ENCODE measurements around the gene FAIM.
A peak's percentile ranks its signal among the peaks of the same experiment; 100 is the strongest.
"Not testable (repeated sequence)": the region's sequence is repeated elsewhere in the genome, so short reads cannot be mapped to it uniquely, and the experiment has no call there.

The FAIM gene

GRCh38 chr3:138588445-138588844 lies 20.1 kb upstream of the FAIM start:
- no peaks in the 10 kb centered on the region for H3K27me3 ChIP-seq (ENCODE audit: insufficient read depth, low read length)
- no peak overlapping the region for H3K9ac ChIP-seq (ENCODE audit: low read depth, low read length)
- H3K4me3 ChIP-seq (ENCODE audit: low read length), result no peak overlapping the region
- no peaks in the 10 kb centered on the region for H3K9me3 ChIP-seq (ENCODE audit: insufficient read depth, low read depth, low read length)
- no peaks in the 10 kb centered on the region for H3K4me1 ChIP-seq (ENCODE audit: insufficient read depth, low read length)
- H3K36me3 ChIP-seq (ENCODE audit: insufficient read depth, low read depth, low read length), result peaks cover 11% of the 10 kb centered on the region; the same call in 1 of the 2 replicates
- no peak overlapping the region for H3K27ac ChIP-seq (ENCODE audit: low read length)

DNA sequence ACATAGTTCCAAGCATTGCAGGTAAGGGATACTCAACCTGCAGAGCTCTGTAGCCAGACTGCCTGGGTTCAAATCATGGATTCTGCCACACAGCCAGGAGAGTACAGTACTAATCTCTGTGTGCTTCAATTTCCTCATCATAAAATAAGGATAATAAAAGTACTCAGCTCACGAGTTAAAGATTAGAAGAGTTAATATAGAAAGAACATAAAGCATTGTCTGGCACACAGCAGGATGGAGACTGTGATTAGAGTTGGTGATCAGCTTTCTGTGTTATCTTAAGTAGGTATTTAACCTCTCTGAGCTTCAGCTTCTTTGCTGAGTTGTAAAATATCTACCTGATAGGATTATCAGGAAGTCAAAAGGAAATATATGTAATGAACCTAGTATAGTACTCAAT lies 17.2 kb upstream of the FAIM start:
- Histone ChIP-seq H3K9me3 (ENCODE audit: insufficient read depth, low read depth, low read length) (no peaks in the 10 kb centered on the region), H3K27ac (ENCODE audit: low read length) (no peak overlapping the region), H3K9ac (ENCODE audit: low read depth, low read length) (no peak overlapping the region), H3K36me3 (ENCODE audit: insufficient read depth, low read depth, low read length) (peaks cover 11% of the 10 kb centered on the region; the same call in 1 of the 2 replicates), H3K4me3 (ENCODE audit: low read length) (no peak overlapping the region), H3K4me1 (ENCODE audit: insufficient read depth, low read length) (no peaks in the 10 kb centered on the region), H3K27me3 (ENCODE audit: insufficient read depth, low read length) (no peaks in the 10 kb centered on the region)

DNA sequence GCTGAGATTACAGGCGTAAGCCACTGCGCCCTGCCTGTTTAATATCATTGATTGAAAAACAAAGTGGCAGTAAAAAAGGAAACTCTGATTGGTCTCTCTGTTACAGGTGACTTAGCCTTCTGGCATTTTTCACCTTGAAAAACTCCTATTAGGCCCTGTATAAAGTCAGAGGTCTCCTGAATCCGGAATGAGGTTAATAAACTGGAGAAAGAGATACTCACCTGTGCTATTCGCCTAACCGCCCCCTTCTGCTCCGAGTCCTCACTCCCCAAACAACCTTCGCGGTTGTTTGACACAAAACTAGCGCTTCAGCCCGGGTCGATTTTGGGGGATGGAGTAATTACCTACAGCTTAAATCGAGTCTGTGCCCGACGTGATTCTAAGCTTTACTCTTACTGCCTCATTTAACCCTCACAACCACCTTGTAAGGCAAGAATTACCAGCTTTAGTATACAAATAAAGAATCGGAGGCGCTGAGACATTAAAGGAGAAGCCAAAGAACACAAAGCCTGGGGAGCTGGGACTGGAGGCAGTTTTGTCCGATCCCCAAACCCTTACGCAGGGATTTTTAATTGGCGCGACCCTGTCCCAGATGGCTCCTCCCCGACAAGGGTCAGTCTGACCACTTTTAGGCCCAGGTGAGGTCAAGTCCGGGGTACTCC lies 15.0 kb upstream of the FAIM start:
- Histone ChIP-seq H3K4me1 (ENCODE audit: insufficient read depth, low read length) (no peaks in the 10 kb centered on the region; the same call in 1 of the 2 replicates), H3K4me3 (ENCODE audit: low read length) (peak overlapping the region; percentile 91), H3K36me3 (ENCODE audit: insufficient read depth, low read depth, low read length) (peaks cover 11% of the 10 kb centered on the region; the same call in 1 of the 2 replicates), H3K9me3 (ENCODE audit: insufficient read depth, low read depth, low read length) (no peaks in the 10 kb centered on the region), H3K27me3 (ENCODE audit: insufficient read depth, low read length) (no peaks in the 10 kb centered on the region), H3K27ac (ENCODE audit: low read length) (peak overlapping the region; percentile 67), H3K9ac (ENCODE audit: low read depth, low read length) (peak overlapping the region; percentile 95)

DNA sequence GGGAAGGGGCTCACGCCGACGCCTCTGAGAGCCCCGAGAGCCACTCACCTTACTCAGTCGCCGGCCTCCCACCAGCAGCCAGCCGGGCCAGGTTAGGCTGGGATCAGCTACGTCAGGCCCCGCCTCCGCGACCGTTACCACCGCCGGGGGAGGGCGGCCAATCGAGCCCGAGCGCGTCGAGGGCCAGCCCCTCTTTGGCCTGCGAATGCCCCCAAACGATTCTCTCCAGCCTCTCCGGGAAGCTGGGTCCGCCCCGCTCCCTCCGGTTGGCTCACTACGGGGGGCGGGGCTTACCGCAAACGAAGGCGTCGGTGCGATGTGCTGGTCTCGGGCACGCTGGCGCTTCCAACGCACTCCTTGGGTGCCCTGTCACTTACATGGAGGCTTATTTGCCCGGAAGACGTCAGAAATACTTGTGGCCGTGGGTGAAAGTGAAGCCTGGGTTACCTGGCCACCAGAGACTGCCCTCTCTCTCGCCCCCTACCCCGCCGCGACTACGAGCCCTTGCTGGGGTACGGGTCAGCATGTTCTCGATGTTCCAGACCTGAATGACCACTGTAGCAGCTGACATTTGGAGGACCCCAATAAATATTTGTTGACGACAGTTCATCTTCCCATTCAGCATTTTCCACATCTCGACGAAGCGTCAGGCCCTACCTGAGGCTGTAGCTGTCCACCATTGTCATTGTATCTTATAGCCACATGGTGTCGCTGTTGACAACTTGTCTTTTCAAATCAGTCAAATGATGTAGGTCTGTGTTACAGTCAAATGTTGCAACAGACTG lies 14.2 kb upstream of the FAIM start, which contains the start of gene CEP70:
TSS of gene CEP70 (minus strand) at position 111 of the 785 bp plus-strand sequence. CDS start 21,333 bp downstream, outside the sequence.
- Histone ChIP-seq H3K9ac (ENCODE audit: low read depth, low read length) (peak within 1 kb of the TSS; percentile 95), H3K4me3 (ENCODE audit: low read length) (peak within 1 kb of the TSS; percentile 91), H3K4me1 (ENCODE audit: insufficient read depth, low read length) (no peaks in the 10 kb centered on the region; the same call in 1 of the 2 replicates), H3K36me3 (ENCODE audit: insufficient read depth, low read depth, low read length) (peaks cover 11% of the 10 kb centered on the region; the same call in 1 of the 2 replicates), H3K9me3 (ENCODE audit: insufficient read depth, low read depth, low read length) (no peaks in the 10 kb centered on the region), H3K27ac (ENCODE audit: low read length) (peak within 1 kb of the TSS; percentile 67), H3K27me3 (ENCODE audit: insufficient read depth, low read length) (no peaks in the 10 kb centered on the region)

GRCh38 chr3:138594935-138595610 lies 13.5 kb upstream of the FAIM start:
- Histone ChIP-seq H3K9me3 (ENCODE audit: insufficient read depth, low read depth, low read length) (no peaks in the 10 kb centered on the region), H3K9ac (ENCODE audit: low read depth, low read length) (no peak overlapping the region), H3K4me3 (ENCODE audit: low read length) (peak overlapping the region; percentile 91; the same call in 1 of the 2 replicates), H3K4me1 (ENCODE audit: insufficient read depth, low read length) (no peaks in the 10 kb centered on the region; the same call in 1 of the 2 replicates), H3K36me3 (ENCODE audit: insufficient read depth, low read depth, low read length) (peaks cover 11% of the 10 kb centered on the region; the same call in 1 of the 2 replicates), H3K27me3 (ENCODE audit: insufficient read depth, low read length) (no peaks in the 10 kb centered on the region), H3K27ac (ENCODE audit: low read length) (no peak overlapping the region)

DNA sequence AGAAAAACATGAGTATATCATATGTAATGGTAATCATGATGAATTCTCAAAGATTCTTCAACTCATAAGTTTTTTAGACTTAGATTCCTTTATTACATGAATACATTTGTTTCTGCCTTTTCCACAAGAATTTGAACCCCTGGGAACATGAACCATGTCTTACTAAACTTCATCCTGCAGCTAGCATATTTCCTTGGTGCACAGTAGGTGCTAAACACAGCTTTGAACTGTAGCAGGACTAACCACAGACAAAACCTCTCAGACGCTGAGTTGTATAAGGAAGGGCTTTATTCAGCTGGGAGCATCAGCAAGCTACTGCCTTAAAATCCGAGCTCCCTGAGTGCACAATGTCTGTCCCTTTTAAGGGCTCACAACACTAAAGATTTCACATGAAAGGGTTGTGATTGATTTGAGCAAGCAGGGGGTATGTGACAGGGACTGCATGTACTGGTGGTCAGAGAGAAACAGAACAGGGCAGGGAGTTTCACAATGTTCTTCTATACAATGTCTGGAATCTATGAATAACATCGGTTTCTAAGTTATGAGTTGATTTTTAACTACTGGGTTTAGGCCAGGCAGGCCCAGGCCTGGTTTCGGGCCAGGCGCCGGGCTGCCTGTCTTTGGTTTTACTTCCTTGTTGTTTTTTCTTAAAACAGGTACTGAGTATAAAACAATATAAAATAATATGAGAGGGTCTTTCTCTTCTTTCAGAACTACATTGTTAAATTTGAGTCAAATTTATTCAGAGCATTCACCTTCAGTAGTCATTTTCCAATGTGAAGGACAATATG lies 11.2 kb upstream of the FAIM start:
- peak overlapping the region; percentile 40; the same call in 1 of the 2 replicates for H3K4me3 ChIP-seq (ENCODE audit: low read length)
- not testable (repeated sequence) for H3K27ac ChIP-seq (ENCODE audit: low read length); H3K27me3 ChIP-seq (ENCODE audit: insufficient read depth, low read length); H3K36me3 ChIP-seq (ENCODE audit: insufficient read depth, low read depth, low read length); H3K4me1 ChIP-seq (ENCODE audit: insufficient read depth, low read length); H3K9ac ChIP-seq (ENCODE audit: low read depth, low read length); H3K9me3 ChIP-seq (ENCODE audit: insufficient read depth, low read depth, low read length)

DNA sequence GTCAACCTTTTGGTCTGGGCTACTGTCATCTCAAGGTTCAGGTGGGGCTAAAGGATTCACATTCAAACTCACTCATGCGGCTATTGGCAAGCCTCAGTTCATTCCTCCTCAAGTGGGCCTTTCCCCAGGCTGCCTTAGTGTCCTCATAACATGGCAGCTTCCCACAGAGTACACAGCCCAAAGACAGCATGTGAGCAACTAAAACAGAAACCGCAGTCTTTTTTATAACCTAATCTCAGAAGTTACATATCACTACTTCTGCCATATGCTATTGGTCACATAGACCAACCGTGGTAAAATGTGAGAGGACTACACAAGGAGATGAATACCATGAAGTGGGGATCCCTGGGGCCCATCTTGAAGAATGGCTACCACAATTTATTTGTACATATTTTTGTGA lies 10.0 kb upstream of the FAIM start:
- H3K27me3 ChIP-seq (ENCODE audit: insufficient read depth, low read length), result no peaks in the 10 kb centered on the region
- H3K27ac ChIP-seq (ENCODE audit: low read length), result no peak overlapping the region
- no peaks in the 10 kb centered on the region for H3K36me3 ChIP-seq (ENCODE audit: insufficient read depth, low read depth, low read length)
- no peak overlapping the region for H3K9ac ChIP-seq (ENCODE audit: low read depth, low read length)
- H3K9me3 ChIP-seq (ENCODE audit: insufficient read depth, low read depth, low read length), result peaks cover 12% of the 10 kb centered on the region
- no peak overlapping the region for H3K4me3 ChIP-seq (ENCODE audit: low read length)
- no peaks in the 10 kb centered on the region; the same call in 1 of the 2 replicates for H3K4me1 ChIP-seq (ENCODE audit: insufficient read depth, low read length)

DNA sequence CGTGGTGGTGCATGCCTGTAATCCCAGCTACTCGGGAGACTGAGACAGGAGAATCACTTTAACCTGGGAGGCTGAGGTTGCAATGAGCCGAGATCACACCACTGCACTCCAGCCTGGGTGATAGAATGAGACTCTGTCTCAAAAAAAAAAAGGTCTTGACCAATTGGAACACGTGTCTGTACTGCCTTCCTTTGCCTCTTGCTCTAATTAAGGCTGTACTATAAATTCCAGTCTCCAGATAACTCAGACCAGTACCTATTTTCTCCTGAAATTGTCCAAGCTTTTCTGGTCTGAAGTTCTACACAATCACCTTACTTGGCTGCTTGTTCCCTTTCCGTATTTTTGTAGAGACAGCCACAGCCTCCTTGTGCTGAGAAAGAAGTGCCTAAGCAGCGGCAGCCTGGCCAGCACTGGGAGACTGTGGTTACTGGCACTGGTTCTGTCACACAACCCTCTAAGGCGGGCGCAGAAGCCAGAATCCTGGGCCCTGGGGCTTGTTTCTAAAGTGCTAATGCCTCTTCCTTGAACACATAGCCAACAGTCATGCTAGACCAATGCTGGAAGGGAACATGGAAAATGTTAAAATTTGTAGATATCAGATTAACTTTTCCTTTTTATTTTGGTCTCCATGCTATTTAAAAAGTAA lies 8.3 kb upstream of the FAIM start:
- Histone ChIP-seq H3K36me3 (ENCODE audit: insufficient read depth, low read depth, low read length) (no peaks in the 10 kb centered on the region), H3K27ac (ENCODE audit: low read length) (no peak overlapping the region), H3K27me3 (ENCODE audit: insufficient read depth, low read length) (no peaks in the 10 kb centered on the region), H3K9me3 (ENCODE audit: insufficient read depth, low read depth, low read length) (peaks cover 12% of the 10 kb centered on the region), H3K9ac (ENCODE audit: low read depth, low read length) (no peak overlapping the region), H3K4me1 (ENCODE audit: insufficient read depth, low read length) (no peaks in the 10 kb centered on the region; the same call in 1 of the 2 replicates), H3K4me3 (ENCODE audit: low read length) (no peak overlapping the region)

DNA sequence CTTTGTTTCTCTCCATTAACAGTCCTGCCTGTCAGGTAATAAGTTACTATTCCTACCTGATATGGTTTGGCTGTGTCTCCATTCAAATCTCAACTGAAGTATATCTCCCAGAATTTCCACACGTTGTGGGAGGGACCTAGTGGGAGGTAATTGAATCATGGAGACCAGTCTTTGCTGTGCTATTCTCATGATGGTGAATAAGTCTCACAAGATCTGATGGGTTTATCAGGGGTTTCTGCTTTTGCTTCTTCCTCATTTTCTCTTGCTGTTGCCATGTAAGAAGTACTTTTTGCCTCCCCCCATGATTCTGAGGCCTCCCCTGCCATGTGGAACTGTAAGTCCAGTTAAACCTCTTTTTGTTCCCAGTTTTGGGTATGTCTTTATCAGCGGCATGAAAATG lies 6.9 kb upstream of the FAIM start:
- not testable (repeated sequence) for H3K27me3 ChIP-seq (ENCODE audit: insufficient read depth, low read length)

DNA sequence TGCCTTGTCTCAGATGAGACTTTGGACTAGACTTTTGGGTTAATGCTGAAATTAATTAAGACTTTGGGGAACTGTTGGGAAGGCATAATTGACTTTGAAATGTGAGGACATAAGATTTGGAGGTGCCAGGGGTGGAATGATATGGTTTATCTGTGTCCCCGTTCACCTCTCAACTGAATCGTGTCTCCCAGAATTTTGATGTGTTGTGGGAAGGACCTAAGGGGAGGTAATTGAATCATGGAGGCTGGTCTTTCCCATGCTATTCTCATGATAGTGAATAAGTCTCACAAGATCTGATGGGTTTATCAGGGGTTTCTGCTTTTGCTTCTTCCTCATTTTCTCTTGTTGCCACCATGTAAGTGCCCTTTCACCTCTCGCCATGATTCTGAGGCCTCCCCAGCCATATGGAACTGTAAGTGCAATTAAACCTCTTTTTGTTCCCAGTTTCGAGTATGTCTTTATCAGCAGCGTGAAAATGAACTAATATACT lies 4.4 kb upstream of the FAIM start:
- H3K4me3 ChIP-seq (ENCODE audit: low read length); H3K4me1 ChIP-seq (ENCODE audit: insufficient read depth, low read length); H3K36me3 ChIP-seq (ENCODE audit: insufficient read depth, low read depth, low read length); H3K27ac ChIP-seq (ENCODE audit: low read length); H3K9ac ChIP-seq (ENCODE audit: low read depth, low read length): not testable (repeated sequence)
- Histone ChIP-seq H3K9me3 (ENCODE audit: insufficient read depth, low read depth, low read length) (peaks cover 12% of the 10 kb centered on the region), H3K27me3 (ENCODE audit: insufficient read depth, low read length) (peaks cover 17% of the 10 kb centered on the region; the same call in 1 of the 2 replicates)

More for the DNA sequence above, 6.9 kb upstream of the FAIM start:
- not testable (repeated sequence) for H3K4me1 ChIP-seq (ENCODE audit: insufficient read depth, low read length); H3K36me3 ChIP-seq (ENCODE audit: insufficient read depth, low read depth, low read length); H3K27ac ChIP-seq (ENCODE audit: low read length); H3K4me3 ChIP-seq (ENCODE audit: low read length); H3K9ac ChIP-seq (ENCODE audit: low read depth, low read length)
- peaks cover 12% of the 10 kb centered on the region for H3K9me3 ChIP-seq (ENCODE audit: insufficient read depth, low read depth, low read length)

Measured in iPS-20b (cell line).